H1 (cell line): ENCODE results near the gene NME7. TPM values are rescaled to one million over a fixed set of nuclear protein-coding genes. Genes with fewer than 3 reads are reported as not detected.

Experiments used
- BACH1 ChIP-seq: IDR thresholded peaks from 2 replicates; pipeline ENCODE4 v1.6.1; 2012; ENCODE audit warnings: low read length, improper control_type of control experiment
- BRCA1 ChIP-seq: IDR thresholded peaks from 2 replicates; pipeline ENCODE4 v1.6.1; 2012; ENCODE audit warnings: low read depth, low read length, improper control_type of control experiment
- CBX8 ChIP-seq: fragments of 300-800, 300-1000 bp; sonication (generic); IDR thresholded peaks from 2 replicates; pipeline ENCODE4 v1.7.1; 2016; ENCODE audit warnings: low read depth, low read length, borderline replicate concordance
- EP300 ChIP-seq, 2 experiments: IDR thresholded peaks; 1 replicate in 1 of 2; 2 replicates in 1 of 2; pipeline ENCODE4 v1.6.1; 2011 to 2012; ENCODE audit warnings: low read depth in 2 of 2, low read length in 2 of 2, mild to moderate bottlenecking in 2 of 2, borderline replicate concordance in 1 of 2, inconsistent platforms in 1 of 2, moderate library complexity in 1 of 2
- HDAC2 ChIP-seq, 2 experiments: fragments of 300-600 bp in 1 of 2; sonication (generic) in 1 of 2; IDR thresholded peaks; 2 replicates each; pipeline ENCODE4 v1.6.1; 2011 to 2012; ENCODE audit warnings: low read depth in 2 of 2, low read length in 2 of 2, mild to moderate bottlenecking in 2 of 2, moderate library complexity in 2 of 2, borderline replicate concordance in 1 of 2, inconsistent platforms in 1 of 2
- HDAC6 ChIP-seq: IDR thresholded peaks from one replicate; pipeline ENCODE4 v1.7.1; 2012; ENCODE audit warnings: low read depth, mild to moderate bottlenecking, inconsistent platforms, low read length, moderate library complexity
- PHF8 ChIP-seq: fragments of 200-600 bp; sonication (generic); conservative IDR thresholded peaks from 2 replicates; pipeline ENCODE4 v1.7.1; 2012; ENCODE audit warnings: low read depth, mild to moderate bottlenecking, inconsistent platforms, low read length, moderate library complexity
- TAF7 ChIP-seq: optimal IDR thresholded peaks from 2 replicates; pipeline ENCODE3; 2011; ENCODE audit warnings: low read depth, mild to moderate bottlenecking, inconsistent platforms, low read length, moderate library complexity, borderline replicate concordance
- YY1 ChIP-seq: IDR thresholded peaks from 2 replicates; pipeline ENCODE4 v1.6.1; 2011; ENCODE audit warnings: low read depth, mild to moderate bottlenecking, low read length
- polyA plus RNA-seq, 7 experiments: library from polyadenylated mRNA; depleted of rRNA in 3 of 7; stranded (reverse) in 5 of 7; unstranded in 2 of 7; fragments of >200 nt in 5 of 7; fragments of 200-250 nt in 2 of 7; gene quantifications; 1 replicate in 5 of 7; 2 replicates in 1 of 7; 4 replicates in 1 of 7; pipeline versions ENCODE4 v1.2.1 to v1.2.3, GENCODE V29; 2011 to 2013; ENCODE audit warnings: missing spikeins in 2 of 7, mixed read lengths in 2 of 7
- total RNA-seq: library from RNA; stranded (reverse); fragmentation: NEBNext Ultra II Directional; extraction: Animal tissue kit (Norgen Biotek cat#: 25700); gene quantifications from 2 replicates; pipeline ENCODE4 v1.2.1, GENCODE V29; 2021
- TF ChIP-seq, protein P1 (sequence below): fragments of 300-600 bp; sonication (generic); IDR thresholded peaks from 2 replicates; pipeline ENCODE4 v1.7.1; 2012; ENCODE audit warnings: low read length, moderate library complexity, mild to moderate bottlenecking, inconsistent platforms; ENCODE audit not compliant: insufficient replicate concordance

NME7 gene
- total and polyA plus RNA-seq, 2 of the 8 experiments (the other 6 are each of a cell fraction or from before 2014, with no cell fraction given): 11.6 to 28.5 TPM

DNA sequence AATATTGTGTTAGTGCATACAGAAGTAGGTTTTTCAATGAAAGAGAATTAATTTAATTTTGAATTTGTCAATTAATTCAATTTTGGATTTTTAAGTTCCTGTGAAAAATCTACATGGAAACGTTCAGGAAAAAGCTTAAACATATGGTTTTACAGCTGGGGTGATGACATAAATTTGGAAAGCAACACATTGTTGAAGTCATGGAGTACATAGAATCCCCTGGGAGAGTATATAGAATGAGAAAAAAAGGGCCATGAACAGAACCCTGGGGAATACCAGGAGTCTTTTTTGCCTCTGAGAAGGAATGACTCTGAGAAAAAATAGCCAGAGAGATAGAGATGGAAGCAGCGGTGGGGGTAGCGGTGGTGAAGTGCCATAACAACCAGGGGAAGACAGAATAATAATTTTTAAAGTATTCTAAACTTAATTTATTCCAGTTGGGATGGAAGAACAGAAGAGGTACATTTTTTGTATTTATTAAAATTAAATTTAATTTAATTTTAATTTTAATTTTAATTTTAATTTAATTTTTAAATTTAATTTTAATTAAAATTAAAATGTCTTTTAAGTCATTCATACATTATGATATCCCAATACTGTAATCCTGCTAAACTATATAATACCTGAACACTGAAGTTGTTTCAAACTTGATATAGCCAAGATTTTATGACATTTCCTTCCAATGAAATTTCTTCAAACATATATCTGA is 48.9 kb downstream of the NME7 start (continued):
- TF ChIP-seq, protein P1, sequence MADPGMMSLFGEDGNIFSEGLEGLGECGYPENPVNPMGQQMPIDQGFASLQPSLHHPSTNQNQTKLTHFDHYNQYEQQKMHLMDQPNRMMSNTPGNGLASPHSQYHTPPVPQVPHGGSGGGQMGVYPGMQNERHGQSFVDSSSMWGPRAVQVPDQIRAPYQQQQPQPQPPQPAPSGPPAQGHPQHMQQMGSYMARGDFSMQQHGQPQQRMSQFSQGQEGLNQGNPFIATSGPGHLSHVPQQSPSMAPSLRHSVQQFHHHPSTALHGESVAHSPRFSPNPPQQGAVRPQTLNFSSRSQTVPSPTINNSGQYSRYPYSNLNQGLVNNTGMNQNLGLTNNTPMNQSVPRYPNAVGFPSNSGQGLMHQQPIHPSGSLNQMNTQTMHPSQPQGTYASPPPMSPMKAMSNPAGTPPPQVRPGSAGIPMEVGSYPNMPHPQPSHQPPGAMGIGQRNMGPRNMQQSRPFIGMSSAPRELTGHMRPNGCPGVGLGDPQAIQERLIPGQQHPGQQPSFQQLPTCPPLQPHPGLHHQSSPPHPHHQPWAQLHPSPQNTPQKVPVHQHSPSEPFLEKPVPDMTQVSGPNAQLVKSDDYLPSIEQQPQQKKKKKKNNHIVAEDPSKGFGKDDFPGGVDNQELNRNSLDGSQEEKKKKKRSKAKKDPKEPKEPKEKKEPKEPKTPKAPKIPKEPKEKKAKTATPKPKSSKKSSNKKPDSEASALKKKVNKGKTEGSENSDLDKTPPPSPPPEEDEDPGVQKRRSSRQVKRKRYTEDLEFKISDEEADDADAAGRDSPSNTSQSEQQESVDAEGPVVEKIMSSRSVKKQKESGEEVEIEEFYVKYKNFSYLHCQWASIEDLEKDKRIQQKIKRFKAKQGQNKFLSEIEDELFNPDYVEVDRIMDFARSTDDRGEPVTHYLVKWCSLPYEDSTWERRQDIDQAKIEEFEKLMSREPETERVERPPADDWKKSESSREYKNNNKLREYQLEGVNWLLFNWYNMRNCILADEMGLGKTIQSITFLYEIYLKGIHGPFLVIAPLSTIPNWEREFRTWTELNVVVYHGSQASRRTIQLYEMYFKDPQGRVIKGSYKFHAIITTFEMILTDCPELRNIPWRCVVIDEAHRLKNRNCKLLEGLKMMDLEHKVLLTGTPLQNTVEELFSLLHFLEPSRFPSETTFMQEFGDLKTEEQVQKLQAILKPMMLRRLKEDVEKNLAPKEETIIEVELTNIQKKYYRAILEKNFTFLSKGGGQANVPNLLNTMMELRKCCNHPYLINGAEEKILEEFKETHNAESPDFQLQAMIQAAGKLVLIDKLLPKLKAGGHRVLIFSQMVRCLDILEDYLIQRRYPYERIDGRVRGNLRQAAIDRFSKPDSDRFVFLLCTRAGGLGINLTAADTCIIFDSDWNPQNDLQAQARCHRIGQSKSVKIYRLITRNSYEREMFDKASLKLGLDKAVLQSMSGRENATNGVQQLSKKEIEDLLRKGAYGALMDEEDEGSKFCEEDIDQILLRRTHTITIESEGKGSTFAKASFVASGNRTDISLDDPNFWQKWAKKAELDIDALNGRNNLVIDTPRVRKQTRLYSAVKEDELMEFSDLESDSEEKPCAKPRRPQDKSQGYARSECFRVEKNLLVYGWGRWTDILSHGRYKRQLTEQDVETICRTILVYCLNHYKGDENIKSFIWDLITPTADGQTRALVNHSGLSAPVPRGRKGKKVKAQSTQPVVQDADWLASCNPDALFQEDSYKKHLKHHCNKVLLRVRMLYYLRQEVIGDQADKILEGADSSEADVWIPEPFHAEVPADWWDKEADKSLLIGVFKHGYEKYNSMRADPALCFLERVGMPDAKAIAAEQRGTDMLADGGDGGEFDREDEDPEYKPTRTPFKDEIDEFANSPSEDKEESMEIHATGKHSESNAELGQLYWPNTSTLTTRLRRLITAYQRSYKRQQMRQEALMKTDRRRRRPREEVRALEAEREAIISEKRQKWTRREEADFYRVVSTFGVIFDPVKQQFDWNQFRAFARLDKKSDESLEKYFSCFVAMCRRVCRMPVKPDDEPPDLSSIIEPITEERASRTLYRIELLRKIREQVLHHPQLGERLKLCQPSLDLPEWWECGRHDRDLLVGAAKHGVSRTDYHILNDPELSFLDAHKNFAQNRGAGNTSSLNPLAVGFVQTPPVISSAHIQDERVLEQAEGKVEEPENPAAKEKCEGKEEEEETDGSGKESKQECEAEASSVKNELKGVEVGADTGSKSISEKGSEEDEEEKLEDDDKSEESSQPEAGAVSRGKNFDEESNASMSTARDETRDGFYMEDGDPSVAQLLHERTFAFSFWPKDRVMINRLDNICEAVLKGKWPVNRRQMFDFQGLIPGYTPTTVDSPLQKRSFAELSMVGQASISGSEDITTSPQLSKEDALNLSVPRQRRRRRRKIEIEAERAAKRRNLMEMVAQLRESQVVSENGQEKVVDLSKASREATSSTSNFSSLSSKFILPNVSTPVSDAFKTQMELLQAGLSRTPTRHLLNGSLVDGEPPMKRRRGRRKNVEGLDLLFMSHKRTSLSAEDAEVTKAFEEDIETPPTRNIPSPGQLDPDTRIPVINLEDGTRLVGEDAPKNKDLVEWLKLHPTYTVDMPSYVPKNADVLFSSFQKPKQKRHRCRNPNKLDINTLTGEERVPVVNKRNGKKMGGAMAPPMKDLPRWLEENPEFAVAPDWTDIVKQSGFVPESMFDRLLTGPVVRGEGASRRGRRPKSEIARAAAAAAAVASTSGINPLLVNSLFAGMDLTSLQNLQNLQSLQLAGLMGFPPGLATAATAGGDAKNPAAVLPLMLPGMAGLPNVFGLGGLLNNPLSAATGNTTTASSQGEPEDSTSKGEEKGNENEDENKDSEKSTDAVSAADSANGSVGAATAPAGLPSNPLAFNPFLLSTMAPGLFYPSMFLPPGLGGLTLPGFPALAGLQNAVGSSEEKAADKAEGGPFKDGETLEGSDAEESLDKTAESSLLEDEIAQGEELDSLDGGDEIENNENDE: no peak
- TF ChIP-seq HDAC2 (IDR thresholded peaks at IDR 0.05; ENCODE audit: borderline replicate concordance in 1 of 2, low read depth in 2 of 2, low read length in 2 of 2) (no peak), EP300 (IDR thresholded peaks at IDR 0.05; ENCODE audit: borderline replicate concordance in 1 of 2, low read depth in 2 of 2, low read length in 2 of 2) (no peak), PHF8 (no peak), TAF7 (no peak), CBX8 (no peak), BACH1 (no peak), BRCA1 (no peak), YY1 (no peak), HDAC6 (no peak)
